NCI-H1092 (cell line): ENCODE results near the gene NAP1L1.

Experiments used
- DNase-seq: peaks from one replicate; lab custom pipeline; 2025; lab: John Stamatoyannopoulos, UW

The NAP1L1 gene

DNA sequence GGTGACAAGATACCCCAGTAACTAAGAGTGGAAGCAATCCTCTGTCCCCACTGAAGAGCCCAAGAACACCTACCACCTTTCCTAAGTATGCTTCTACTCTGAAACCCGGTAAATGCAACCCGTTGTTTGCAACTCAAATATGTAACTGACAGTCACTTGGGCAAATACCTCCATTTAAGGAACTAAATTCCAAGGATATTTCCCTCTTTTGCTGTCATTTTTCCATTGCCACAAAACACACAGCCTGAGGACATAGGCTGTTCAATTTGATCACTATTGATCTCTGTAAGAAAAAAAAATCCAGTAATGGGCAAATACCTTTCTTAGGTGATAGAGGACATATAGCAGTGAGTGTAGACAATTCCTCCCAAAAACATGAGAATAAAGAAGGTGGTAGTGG is 46.3 kb downstream of the NAP1L1 start:
- no peak for DNase-seq

- peak; percentile 24 for DNase-seq
These were observed 47.1 kb downstream of the NAP1L1 start for GRCh38 chr12:76037130-76038103.

- no peak for DNase-seq
These were observed 49.4 kb downstream of the NAP1L1 start for GRCh38 chr12:76035045-76035444.

GRCh38 chr12:76033081-76034011 is 51.1 kb downstream of the NAP1L1 start:
- no peak for DNase-seq

GRCh38 chr12:76032043-76032981 is 52.2 kb downstream of the NAP1L1 start:
- no peak for DNase-seq

- DNase-seq, result peak; percentile 80
These were observed 53.0 kb downstream of the NAP1L1 start, which contains the start of gene PHLDA1 for GRCh38 chr12:76031414-76032042. Gene PHLDA1 (minus strand): TSS chr12:76031776.

DNA sequence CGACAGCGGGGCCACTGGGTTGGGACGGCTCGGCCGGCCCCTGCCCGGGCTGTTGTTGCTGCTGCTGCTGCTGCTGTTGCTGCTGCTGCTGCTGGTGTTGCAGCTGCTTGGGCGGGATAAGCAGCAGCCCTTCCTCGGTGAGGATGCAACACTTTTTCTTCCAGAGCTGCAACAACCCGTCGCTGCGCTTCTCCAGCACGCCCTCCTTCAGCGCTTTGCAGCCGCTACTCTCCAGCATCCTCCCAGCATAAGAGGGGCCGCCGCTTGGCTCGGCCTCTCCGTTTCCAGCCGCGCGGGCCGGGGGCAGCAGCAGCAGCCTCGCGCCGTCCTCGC is 53.4 kb downstream of the NAP1L1 start:
- no peak for DNase-seq

GRCh38 chr12:76030341-76031080 is 54.0 kb downstream of the NAP1L1 start:
- DNase-seq, result no peak

- DNase-seq, result no peak
These were observed 54.5 kb downstream of the NAP1L1 start for GRCh38 chr12:76029982-76030340.

- DNase-seq, result no peak
These were observed 55.8 kb downstream of the NAP1L1 start for GRCh38 chr12:76028571-76029277.

GRCh38 chr12:76026643-76027063 is 57.8 kb downstream of the NAP1L1 start:
- no peak for DNase-seq

DNA sequence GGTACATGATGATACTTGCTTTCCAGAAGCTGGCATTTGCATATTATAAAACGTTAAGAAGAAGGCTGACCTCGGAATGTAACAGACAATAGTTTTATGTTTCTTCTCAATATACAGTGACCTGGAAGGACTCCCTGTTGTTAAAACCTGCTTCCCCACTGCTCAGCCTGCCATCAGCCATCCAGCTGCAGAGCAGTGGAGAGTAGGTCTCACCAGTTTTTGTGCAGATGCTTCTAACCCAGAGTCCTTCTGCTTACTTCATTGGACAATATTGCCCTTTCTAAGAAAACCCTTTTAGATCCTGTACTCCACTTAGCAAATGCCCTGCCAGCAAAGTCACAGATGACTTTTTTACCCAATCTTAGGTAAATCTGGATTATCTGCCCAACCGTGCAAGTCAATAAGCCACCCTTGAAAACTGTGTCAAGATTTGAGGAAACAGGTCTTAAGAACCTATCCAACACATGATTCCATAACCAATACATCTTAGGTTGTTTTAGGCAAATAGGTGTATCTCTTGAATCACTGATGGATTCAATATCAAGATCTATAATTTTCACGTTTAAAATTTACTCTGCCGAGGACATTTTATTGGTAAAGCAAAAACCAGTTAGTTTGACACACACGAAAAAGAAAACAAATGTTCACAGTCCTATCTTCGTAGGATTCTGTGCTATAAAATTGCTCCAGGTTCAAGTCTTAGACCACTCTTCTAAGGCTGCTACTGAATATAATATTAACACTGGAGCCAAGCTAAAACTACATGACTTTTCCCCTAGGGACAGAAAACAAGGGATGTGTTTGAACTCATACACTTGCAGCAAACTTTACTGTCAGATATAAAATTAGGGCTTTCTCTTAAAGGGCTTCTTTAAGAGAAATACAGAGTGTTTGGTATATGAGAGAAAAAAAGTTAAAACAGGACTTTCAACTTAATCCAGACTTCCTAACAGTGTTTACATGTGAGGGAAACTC is 58.6 kb downstream of the NAP1L1 start:
- DNase-seq, result no peak

DNA sequence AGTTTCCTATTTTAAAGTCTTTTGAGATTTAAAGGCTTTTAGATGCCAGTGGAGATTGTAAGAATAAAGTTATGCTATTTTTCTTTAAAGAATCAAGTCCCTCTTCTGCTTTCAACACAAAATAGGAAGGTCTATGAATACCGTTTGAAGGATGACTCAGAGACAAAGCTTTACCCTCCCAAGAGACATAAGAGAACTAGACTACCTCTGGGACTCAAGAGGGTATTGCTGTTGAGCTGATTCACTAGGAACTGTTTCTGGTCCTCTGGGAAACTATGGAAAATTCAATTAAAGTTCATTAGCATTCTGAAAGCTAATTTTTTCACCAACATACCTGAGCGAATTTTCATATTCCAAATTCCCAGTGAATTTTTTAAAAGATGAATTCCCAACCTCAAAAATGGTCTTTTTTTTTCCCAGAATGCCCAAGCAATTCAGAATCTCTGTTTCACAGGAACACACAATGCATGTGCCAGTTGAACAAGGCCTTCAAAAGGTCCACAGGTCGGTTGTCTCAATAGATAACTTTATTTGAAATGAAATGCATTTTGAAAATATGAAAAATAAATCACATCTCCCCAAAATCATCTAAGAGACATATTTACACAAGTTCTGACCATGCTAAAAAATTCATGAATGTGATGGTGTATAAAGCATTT is 59.4 kb downstream of the NAP1L1 start:
- DNase-seq, result no peak

DNA sequence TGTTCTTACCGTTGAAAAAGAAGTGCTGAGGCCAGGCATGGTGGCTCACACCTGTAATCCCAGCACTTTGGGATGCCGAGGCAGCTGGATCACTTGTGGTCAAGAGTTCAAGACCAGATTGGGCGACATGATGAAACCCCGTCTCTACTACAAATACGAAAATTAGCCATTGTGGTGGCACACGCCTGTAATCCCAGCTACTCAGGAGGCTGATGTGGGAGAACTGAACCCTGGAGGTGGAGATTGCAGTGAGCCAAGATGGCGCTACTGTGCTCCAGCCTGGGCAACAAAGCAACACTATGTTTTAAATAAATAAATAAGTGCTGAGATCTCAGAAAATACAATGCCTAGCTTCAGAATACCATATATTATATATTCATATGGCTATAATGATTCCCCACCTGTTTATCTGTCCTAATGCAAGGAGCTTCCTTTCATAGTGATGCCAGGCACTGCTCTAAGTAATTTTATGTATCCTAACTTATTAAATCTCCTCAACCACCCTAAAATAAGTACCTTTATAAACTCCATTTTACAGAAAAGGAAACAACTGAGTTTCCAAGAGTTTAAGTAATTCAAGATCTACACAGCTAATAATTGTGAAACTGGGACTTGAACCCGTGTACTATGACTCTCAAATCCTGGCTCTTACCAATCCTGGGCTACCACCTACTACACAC is 60.2 kb downstream of the NAP1L1 start:
- no peak for DNase-seq

DNA sequence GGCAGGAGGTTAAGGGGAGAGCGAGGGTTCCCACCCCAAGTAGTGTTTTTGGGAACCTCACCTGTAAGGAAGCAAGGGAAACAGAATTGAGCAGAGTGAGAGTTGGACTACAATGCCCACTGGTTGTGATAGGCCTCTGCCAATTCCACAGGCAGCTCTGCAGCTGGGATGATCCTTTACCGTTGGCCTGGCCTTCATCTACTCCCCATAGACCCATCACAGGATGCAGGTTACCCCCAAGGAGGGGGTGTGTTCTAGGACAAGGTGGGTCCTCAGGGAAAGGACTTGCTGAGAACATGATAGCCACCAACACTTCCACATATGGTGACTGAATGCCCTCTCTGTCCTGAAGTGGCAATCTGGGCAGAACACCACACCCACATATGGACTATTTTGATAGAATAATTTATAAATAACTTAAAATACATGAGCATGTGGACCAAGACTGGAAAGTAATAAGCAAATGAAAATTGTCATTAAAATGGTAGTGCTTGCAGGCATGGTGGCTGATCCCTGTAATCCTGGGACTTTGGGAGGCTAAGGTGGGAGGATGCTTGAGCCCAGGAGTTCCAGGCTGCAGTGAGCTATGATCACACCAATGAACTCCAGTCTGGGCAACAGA is 61.3 kb downstream of the NAP1L1 start:
- DNase-seq, result no peak

- DNase-seq, result no peak
These were observed 62.0 kb downstream of the NAP1L1 start for GRCh38 chr12:76022506-76022905.
